GM18870 (cell line): ENCODE measurements around the gene PARVG.

Experiments used
- ATAC-seq: cut with Tn5 transposase; IDR thresholded peaks from one replicate; pipeline ENCODE4 v1.9.1; 2021; ENCODE audit warnings: moderate library complexity; ENCODE audit not compliant: unreplicated experiment

The PARVG gene

DNA sequence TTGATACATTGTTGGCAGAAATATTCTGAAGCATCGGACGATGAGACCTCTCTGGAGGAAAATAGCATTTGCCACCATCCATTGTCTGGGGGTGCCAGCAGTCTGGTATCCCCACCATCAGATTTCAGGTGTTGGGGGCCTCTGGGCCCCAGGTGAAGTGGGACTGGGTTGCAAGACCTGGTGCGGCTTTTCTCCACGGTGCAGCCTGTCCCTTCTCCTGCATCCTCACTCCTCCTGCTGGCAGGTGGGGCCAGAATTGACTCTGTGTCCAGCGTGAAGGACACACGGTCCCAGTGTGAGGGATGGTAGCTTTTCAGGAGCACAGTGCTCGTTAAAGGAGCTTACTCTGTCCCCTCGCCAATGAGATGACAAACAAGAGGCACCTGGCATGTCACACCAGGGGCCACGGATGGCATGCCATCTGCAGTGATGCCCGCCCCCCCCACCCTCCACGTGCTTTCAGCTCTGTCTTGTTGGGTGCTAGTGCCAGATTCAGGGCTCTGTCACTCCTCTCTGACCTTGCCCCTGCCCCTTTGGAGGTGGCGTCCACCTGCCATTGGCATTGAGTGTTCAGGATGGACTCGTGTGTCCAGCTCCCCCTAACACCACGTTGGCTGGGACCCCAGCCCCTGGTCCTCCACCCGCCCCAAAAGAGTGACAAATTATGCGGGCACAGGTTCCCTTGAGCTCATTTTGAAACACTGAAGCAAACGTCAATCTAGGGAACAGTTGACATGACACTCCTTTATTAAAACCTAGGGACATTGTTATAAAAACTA lies 62.4 kb downstream of the PARVG start:
- ATAC-seq, result no peak

DNA sequence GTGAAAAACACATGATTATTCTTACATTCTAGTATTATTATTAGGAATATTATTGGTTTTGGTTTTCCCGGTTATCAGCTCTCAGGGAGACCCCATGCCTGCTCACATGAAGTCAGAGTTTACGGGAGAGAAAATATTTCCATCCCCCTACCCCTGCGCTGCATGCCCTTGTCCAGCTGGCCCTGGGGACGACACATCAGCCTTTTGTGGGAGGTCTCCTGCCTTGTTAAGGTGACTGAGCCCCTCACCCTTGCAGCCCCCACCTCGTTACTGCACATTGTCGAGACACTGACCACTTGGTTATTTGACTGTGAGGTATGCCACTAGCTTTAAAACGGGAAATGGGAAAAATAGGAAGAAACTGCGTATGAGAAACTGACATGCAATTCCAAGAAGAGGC lies 63.0 kb downstream of the PARVG start:
- ATAC-seq, result no peak

DNA sequence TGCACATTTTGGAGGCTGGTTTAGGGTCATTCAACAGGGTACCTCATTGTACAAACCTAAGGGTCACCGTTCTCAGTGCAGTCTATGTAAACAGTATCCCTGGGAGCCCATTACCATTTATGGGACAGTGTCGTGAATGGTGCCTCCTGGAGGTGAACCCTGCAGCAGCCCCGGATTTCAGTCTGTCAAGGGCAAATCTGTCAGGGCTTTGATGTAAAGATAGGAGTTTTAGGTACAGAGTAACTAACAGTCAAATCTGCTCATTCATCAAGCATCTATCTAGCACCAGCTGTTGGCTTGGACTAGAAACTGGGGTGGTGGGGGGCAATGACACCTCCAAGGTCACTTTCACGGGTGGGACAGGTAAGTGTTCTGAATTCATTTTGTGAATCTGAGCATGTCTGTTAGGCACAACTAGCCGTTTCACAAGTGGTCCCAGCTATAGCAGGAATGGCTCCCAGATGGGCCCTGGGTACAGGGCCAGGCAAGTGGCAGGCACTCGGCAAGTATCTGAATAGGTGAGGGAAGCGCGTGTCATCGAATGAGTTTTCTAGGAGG lies 63.6 kb downstream of the PARVG start:
- no peak for ATAC-seq

DNA sequence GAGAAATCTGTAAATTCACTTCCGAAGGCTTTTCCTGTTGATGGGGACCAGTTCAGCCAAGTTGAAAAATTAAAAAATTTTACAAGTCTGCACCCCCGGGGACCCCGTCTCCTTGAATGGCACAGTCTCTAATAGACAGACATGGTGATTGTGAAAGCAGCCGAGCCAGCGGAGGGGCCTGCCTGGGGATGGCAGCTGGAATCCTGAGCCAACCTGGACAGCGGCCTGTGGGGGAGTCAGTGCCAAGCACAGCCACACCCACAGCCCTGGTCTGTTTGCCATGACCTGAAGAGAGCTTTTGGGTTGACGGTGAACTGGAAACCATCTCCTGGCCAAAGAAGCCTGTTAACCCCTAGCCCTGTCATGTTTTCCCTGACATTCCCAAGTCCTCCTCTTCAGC lies 64.7 kb downstream of the PARVG start:
- no peak for ATAC-seq

DNA sequence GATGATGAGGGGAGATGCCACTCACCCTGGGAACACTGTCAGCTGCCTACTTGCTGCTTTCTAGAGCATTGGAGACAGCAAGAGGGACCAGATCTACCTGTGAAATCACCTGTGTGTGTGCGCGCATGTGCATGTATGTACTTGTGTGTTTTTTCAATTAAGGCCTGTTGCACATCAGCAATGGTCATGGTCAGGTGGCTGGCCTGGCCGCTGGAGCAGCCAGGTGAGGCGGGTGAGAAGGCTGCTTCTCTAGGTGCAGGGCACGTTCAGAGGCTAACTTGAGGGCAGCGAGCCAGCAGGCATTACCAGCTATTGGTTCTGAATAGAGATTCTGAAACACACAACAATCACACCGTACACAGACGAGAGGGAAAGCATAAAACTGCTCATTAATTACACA lies 65.1 kb downstream of the PARVG start:
- no peak for ATAC-seq

DNA sequence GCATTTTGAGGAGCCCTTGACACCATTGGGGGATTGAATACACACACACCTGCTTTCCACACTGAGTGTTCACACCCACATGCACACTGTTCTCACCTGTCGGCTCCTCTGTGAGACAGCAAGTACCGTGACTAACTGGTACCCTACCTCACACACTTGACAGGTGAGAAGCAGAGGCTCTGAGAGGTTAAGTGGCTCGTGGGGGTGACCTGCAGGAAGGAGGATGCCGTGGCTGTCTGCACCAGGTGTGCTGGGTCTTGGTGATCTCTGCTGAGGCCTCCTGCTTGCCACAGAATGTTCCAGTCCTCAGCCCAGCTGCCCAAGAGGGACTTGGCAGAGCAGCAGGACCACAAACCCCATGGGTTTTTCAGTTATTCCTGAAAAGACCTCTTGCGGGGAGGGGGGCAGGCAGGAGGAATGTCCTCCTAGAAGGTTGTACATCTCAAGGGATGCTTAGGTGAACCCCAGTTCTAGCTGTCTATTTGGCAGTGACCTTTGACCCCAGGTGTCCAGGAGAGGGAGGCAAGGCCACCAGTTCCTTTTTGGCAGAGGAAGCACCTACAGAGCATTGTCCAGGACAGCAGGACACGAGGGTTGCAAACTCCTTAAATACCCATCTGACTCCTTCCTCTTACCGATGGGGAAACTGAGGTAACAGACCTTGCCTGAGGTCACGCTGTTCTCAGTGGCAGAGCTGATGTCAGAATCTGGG lies 66.0 kb downstream of the PARVG start:
- ATAC-seq, result no peak

DNA sequence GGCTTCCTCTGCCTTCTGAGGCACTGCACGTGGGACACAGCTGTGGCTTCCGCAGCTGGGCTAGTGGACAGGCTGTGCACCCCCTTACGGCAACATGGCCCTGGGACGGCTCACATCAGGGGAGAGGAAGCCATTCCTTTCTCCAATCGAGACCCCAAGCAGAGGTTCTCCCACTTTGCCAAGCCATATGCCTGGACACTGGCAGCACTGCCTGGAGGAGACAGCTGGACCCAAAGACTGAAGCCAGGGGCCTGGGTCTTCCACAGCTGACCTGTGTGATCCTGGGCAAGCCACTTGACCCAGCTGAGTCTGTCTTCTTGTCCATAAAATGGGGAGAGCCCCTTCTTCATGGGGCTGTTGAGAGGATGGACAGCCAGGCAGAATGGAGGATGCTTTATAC lies 66.6 kb downstream of the PARVG start:
- ATAC-seq, result no peak

DNA sequence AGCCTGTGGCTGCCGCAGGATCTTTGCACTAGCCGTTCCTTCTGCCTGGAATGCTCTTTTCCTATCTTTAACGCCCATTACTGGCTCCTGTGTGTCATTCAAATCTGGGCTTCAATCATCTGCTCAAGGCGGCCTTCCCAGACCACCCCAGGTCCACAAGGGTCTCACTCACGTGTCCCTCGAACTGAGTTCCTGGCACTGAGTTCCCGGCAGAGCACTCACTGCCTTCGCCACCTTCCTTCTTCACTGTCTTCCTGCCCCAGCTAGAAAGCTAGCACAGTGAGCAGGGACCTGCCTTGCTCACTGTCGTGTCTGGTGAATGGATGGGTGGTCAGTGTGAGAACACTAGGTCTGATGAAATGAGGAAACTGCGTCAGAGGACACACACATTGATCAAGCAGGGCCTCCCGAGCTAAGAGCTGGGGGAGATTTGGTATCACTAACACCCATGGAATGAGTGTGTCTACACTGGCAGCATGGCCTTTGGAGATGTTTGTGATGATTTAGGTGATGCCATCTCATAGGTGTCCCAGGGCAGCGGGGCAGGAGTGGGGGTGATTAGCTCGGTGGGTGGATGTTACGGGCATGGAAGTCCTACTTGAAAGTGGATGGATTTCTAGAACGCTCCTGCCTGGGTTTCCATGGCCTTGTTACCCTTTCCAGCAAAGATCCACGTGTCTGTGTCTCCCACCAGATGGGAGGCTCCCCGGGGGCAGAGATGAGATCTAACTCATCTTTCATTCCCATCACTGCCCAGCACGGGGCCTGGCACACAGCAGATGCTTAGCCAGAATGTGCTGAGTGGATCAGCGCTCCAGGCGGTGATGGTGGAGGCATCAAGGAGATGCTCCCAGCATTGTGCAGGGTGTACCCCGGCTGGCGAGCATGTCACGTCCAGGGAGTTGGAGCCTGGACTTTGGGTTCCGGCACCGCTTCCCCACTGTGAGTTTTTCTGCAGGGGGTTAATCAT lies 67.5 kb downstream of the PARVG start:
- ATAC-seq, result no peak

DNA sequence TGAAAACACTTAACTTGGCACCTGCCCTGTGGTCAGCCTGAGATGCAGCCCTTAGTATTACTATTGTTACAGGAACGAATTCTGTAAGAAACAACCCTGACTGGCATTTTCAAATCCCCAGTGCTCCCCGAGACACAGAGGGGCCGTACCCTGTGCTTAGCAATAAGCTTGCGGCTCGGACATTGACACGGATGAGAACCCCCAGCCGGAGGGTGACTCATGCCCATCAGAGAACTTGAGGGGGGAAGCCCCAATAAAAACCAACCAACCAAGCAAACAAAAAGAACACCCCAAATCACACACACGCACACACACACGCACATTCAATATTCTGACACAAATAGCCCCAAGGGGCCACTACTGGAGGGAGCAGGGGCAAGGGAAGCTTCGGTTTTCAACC lies 68.2 kb downstream of the PARVG start:
- no peak for ATAC-seq

DNA sequence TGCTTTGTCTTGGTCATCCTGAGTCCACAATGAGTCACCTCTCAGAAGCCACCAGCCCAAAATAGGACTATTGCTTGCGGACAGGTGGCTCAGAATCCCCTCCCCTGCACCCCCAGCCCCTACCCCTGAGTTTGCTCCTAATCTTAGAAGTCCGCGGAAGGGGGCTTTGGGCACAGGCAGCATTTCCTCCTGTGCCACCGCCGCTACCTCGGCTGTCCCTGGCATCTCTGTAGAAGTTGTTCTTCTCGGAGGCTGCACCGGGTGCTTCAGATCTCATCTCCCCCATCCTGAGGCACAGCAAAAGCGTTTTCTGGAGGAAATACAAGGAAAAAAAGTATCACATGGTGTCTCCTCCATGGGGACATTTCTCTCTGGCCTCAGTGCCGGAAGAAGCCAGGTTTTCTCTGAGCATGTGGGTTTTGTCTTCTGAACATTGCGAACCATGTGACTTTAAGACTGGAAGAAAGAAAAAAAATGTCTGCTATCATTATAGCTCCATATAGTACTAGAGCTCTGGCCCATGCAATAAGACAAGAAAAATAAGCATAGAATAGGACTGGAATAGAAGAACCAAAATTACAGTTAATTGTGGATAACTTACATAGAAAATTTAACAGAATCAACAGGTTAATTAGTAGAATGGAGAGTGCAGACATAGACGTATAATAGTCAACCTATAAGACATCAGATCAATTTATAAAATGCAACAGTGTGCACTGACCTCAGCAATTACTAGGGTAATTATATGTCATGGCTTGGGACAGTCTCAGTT lies 68.8 kb downstream of the PARVG start:
- no peak for ATAC-seq

DNA sequence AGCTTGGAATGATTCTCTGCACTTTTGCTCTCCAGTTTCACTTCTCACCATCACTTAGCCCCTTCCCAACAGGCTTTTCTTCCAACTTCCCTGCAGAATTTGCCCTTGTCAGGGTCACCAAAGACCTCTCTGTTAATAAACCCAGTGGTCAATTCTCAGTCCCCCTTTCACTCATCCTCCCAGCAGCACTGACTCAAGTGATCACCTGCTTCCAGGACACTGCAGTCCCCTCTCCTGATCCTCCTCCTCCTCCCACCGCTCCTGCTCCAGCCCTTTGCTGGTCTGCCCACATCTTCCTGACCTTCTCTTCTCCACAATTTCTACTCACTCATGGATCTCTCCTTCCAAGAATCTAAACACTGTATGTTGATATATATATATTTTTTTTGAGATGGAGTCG lies 74.1 kb downstream of the PARVG start:
- no peak for ATAC-seq

DNA sequence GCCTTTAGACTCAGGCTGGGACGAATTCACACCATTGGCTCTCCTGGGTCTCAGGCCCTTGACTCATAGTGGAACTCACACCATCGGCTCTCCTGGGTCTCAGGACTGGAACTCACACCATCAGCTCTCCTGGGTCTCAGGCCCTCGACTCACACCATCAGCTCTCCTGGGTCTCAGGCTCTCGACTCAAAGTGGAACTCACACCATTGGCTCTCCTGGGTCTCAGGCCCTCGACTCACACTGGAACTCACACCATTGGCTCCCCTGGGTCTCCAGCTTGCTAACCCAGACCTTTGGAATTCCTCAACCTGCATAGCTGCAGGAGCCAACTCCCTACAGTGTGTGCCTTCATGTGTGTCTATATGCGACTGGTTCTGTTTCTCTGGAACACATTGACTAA lies 75.4 kb downstream of the PARVG start:
- ATAC-seq, result no peak

DNA sequence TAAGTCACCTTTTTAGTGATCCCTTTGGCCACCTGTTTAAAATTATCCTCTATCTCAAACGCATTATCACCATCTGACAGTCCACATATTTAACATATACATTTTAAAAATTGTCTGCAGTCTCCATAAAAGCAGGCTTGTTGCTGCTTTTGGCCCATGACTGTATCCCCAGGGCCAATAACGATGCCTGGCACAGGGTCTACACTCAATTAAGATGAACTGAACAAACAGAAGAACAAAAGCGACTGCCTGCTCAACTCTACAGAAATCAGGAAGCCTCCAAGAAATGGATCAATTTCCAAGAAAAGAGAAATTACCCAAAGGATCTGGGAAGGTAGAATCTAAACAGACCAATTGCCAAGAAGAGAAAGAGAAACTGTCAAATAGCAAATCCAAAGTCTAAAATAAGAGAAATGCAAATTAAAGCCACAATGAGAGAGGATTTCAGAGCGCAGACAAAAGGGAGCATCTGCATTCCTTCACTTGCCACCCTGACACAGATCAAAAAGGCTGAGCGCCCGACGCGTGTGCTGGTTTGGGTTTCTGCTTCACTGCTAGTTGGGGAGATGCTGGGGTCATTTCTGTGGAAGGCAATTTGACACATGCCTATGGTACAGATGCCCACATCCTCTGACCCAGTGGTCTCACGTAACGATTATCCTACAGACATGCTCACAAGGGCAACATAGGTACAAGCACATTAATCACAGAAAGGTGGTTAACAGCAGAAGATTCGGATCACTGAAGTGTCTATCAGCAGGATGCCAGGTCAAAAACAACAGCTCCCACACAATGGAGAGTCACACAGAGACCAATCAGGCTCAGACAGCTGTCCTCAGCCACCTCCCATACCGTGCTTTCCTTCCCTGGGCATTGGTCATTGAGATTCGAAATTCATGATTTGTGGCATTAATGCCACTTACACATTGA lies 76.1 kb downstream of the PARVG start:
- ATAC-seq, result no peak
